ENCODE measurements around the gene FAM83F. TPM values are rescaled to one million over a fixed set of nuclear protein-coding genes. Genes with fewer than 3 reads are reported as not detected.

FAM83F gene
- total and polyA plus RNA-seq, 2 donors (not counting 1 experiment from before 2014, with no cell fraction given) = not detected

DNA sequence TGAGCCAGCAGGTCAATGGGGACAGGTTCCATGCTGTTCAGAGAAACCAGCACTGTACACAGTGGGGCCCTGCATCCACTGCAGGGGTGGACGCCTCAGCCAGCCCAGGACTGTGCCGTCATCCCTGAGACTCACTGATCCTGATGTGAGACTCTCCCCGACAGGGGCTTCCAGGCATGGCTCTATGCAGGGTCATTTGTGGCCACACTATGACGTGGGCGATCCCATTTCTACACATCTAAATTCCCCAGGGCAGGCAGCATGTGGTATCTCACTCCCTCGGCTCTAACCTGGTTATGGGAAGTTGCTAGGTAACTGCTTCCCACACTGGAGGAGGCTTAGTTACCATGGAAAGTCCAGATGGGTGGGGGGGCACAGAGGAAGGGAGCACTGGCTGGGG lies 14.2 kb upstream of the FAM83F start:
- no peak for TF ChIP-seq EZH2 (IDR thresholded peaks at IDR 0.05; ENCODE audit: low read length, missing control alignments)
- TF ChIP-seq, protein P1, sequence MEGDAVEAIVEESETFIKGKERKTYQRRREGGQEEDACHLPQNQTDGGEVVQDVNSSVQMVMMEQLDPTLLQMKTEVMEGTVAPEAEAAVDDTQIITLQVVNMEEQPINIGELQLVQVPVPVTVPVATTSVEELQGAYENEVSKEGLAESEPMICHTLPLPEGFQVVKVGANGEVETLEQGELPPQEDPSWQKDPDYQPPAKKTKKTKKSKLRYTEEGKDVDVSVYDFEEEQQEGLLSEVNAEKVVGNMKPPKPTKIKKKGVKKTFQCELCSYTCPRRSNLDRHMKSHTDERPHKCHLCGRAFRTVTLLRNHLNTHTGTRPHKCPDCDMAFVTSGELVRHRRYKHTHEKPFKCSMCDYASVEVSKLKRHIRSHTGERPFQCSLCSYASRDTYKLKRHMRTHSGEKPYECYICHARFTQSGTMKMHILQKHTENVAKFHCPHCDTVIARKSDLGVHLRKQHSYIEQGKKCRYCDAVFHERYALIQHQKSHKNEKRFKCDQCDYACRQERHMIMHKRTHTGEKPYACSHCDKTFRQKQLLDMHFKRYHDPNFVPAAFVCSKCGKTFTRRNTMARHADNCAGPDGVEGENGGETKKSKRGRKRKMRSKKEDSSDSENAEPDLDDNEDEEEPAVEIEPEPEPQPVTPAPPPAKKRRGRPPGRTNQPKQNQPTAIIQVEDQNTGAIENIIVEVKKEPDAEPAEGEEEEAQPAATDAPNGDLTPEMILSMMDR (conservative IDR thresholded peaks at IDR 0.05 in 1 of 2, IDR thresholded peaks at IDR 0.05 in 1 of 2; ENCODE audit: low read depth in 1 of 2, low read length in 2 of 2) = no peak
- Histone ChIP-seq H3K36me3 (ENCODE audit: control insufficient read depth, insufficient read depth, low read length) (no peaks in the 10 kb centered on the region), H3K4me3 (replicated peaks in 1 of 4; ENCODE audit: control extremely low read depth in 1 of 4, insufficient read depth in 1 of 4, low read depth in 3 of 4, low read length in 4 of 4) (no peak overlapping the region), H3K4me2 (ENCODE audit: extremely low read depth, insufficient read depth, low read length) (no peak overlapping the region), H2AFZ (ENCODE audit: low read length) (no peak overlapping the region), H3K4me1 (ENCODE audit: control insufficient read depth, extremely low read depth, insufficient read depth, low read length) (no peaks in the 10 kb centered on the region), H3K27ac (ENCODE audit: insufficient read depth, low read length) (no peak overlapping the region), H3K9ac (ENCODE audit: insufficient read depth, low read length) (no peak overlapping the region), H3K9me3 (ENCODE audit: control insufficient read depth, insufficient read depth, low read depth, low read length) (no peaks in the 10 kb centered on the region), H3K79me2 (ENCODE audit: control insufficient read depth, insufficient read depth, low read length) (no peaks in the 10 kb centered on the region), H4K20me1 (ENCODE audit: control insufficient read depth, extremely low read depth, insufficient read depth, low read length) (no peaks in the 10 kb centered on the region), H3K27me3 (ENCODE audit: control insufficient read depth, insufficient read depth, low read length) (no peaks in the 10 kb centered on the region)
- DNase-seq (ENCODE audit: low read depth in 2 of 2) = no peak

DNA sequence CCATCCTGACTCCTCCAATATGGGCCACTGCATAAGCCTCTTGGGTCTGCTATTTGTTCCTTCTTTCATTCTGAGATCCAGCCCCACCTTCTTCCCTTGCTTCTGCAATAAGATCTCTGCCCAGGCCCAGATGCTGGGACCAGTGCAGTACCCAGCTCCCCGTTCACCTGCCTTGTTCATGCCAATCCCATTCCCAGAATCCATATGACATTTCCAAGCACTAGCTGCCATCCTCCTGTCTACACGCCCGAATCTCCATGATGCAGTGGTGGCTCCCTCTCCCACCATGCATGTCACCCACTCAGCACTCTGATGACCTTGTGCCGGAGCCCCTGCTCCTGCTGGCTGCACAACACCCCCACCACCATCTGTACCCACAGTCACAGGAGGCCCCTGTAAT lies 11.4 kb upstream of the FAM83F start:
- Histone ChIP-seq H3K9ac (ENCODE audit: insufficient read depth, low read length) (no peak overlapping the region), H4K20me1 (ENCODE audit: control insufficient read depth, extremely low read depth, insufficient read depth, low read length) (no peaks in the 10 kb centered on the region), H3K4me3 (replicated peaks in 1 of 4; ENCODE audit: control extremely low read depth in 1 of 4, insufficient read depth in 1 of 4, low read depth in 3 of 4, low read length in 4 of 4) (no peak overlapping the region), H3K4me1 (ENCODE audit: control insufficient read depth, extremely low read depth, insufficient read depth, low read length) (no peaks in the 10 kb centered on the region), H3K79me2 (ENCODE audit: control insufficient read depth, insufficient read depth, low read length) (no peaks in the 10 kb centered on the region), H3K4me2 (ENCODE audit: extremely low read depth, insufficient read depth, low read length) (no peak overlapping the region), H2AFZ (ENCODE audit: low read length) (no peak overlapping the region), H3K36me3 (ENCODE audit: control insufficient read depth, insufficient read depth, low read length) (no peaks in the 10 kb centered on the region), H3K27me3 (ENCODE audit: control insufficient read depth, insufficient read depth, low read length) (peaks cover 3% of the 10 kb centered on the region), H3K27ac (ENCODE audit: insufficient read depth, low read length) (no peak overlapping the region), H3K9me3 (ENCODE audit: control insufficient read depth, insufficient read depth, low read depth, low read length) (no peaks in the 10 kb centered on the region)
- no peak for DNase-seq (ENCODE audit: low read depth in 2 of 2)
- TF ChIP-seq EZH2 (IDR thresholded peaks at IDR 0.05; ENCODE audit: low read length, missing control alignments) = no peak
- TF ChIP-seq, protein P1 (conservative IDR thresholded peaks at IDR 0.05 in 1 of 2, IDR thresholded peaks at IDR 0.05 in 1 of 2; ENCODE audit: low read depth in 1 of 2, low read length in 2 of 2) = no peak

DNA sequence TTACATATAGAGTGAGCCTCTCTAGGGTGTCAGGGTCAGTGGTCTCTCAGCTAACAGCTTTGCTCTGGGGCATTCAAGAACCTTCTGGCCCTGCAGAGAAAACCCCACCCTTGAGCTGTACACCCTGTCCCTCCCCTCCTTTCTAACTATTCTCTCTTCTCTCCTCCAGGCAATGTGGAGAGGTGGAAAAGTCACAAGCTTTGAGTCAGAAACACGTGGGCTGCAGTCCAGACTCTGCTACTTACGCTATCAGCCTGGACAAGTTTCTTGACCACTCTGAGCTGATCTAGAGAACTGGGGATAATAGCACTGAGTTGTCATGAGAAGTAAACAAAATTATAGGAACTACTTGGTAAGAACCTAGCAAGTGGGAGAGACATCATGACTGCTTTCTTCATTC lies 10.7 kb upstream of the FAM83F start:
- Histone ChIP-seq H3K4me1 (ENCODE audit: control insufficient read depth, extremely low read depth, insufficient read depth, low read length) (no peaks in the 10 kb centered on the region), H4K20me1 (ENCODE audit: control insufficient read depth, extremely low read depth, insufficient read depth, low read length) (no peaks in the 10 kb centered on the region), H3K4me3 (replicated peaks in 1 of 4; ENCODE audit: control extremely low read depth in 1 of 4, insufficient read depth in 1 of 4, low read depth in 3 of 4, low read length in 4 of 4) (no peak overlapping the region), H3K36me3 (ENCODE audit: control insufficient read depth, insufficient read depth, low read length) (no peaks in the 10 kb centered on the region), H3K4me2 (ENCODE audit: extremely low read depth, insufficient read depth, low read length) (no peak overlapping the region), H3K27me3 (ENCODE audit: control insufficient read depth, insufficient read depth, low read length) (peaks cover 3% of the 10 kb centered on the region), H3K9ac (ENCODE audit: insufficient read depth, low read length) (no peak overlapping the region), H2AFZ (ENCODE audit: low read length) (no peak overlapping the region), H3K9me3 (ENCODE audit: control insufficient read depth, insufficient read depth, low read depth, low read length) (no peaks in the 10 kb centered on the region), H3K27ac (ENCODE audit: insufficient read depth, low read length) (no peak overlapping the region), H3K79me2 (ENCODE audit: control insufficient read depth, insufficient read depth, low read length) (no peaks in the 10 kb centered on the region)
- DNase-seq (ENCODE audit: low read depth in 2 of 2) = peak; percentile 24 to 68
- no peak for TF ChIP-seq EZH2 (IDR thresholded peaks at IDR 0.05; ENCODE audit: low read length, missing control alignments)
- TF ChIP-seq, protein P1 (conservative IDR thresholded peaks at IDR 0.05 in 1 of 2, IDR thresholded peaks at IDR 0.05 in 1 of 2; ENCODE audit: low read depth in 1 of 2, low read length in 2 of 2) = no peak
